Heart right ventricle (tissue), 16 donors: ENCODE measurements around the gene DNPEP. TPM values are rescaled to one million over a fixed set of nuclear protein-coding genes. Genes with fewer than 3 reads are reported as not detected.
A peak's percentile ranks its signal among the peaks of the same experiment; 100 is the strongest.

Experiments used
- ATAC-seq, 8 donors: fragments of 200-7000 bp; cut with Tn5 transposase; one replicate each; pipeline ENCODE4 v1.9.1; 2020; ENCODE audit warnings: mild to moderate bottlenecking in 8 of 8, moderate library complexity in 8 of 8, moderate number of reproducible peaks in 1 of 8
- DNase-seq, 2 donors: peaks; one replicate each; pipeline ENCODE4 v3.0.0-alpha.2; 2020
- H3K27ac ChIP-seq, 10 donors: fragments of 200-600 bp; sonication (generic) in 2 of 10; one replicate each; pipeline versions ENCODE4 v1.5.0 to v1.8.0; 2020 to 2022; ENCODE audit warnings: mild to moderate bottlenecking in 3 of 10
- H3K27me3 ChIP-seq, 7 donors: fragments of 200-600 bp; one replicate each; pipeline ENCODE4 v1.8.0; 2021 to 2022; ENCODE audit warnings: mild to moderate bottlenecking in 2 of 7
- H3K36me3 ChIP-seq, 9 donors: fragments of 200-600 bp; sonication (generic) in 1 of 9; one replicate each; pipeline versions ENCODE4 v1.5.0 to v1.8.0; 2020 to 2022; ENCODE audit warnings: mild to moderate bottlenecking in 2 of 9
- H3K4me1 ChIP-seq, 9 donors: fragments of 200-600 bp; sonication (generic) in 1 of 9; one replicate each; pipeline versions ENCODE4 v1.5.0 to v1.8.0; 2020 to 2022; ENCODE audit warnings: mild to moderate bottlenecking in 4 of 9
- H3K4me3 ChIP-seq, 10 donors: fragments of 200-600 bp; sonication (generic) in 2 of 10; one replicate each; pipeline versions ENCODE4 v1.5.0 to v1.8.0; 2020 to 2022; ENCODE audit warnings: mild to moderate bottlenecking in 7 of 10, moderate library complexity in 2 of 10
- H3K9me3 ChIP-seq, 11 donors: fragments of 200-600 bp in 10 of 11; sonication (generic) in 2 of 11; one replicate each; pipeline versions ENCODE4 v1.5.0 to v1.8.0; 2013 to 2022; ENCODE audit warnings: mild to moderate bottlenecking in 2 of 11, control low read depth in 1 of 11, moderate library complexity in 1 of 11
- WGBS, 2 donors: extraction: QIAGEN DNeasy Blood & Tissue Kit; methylation state at CpG; one replicate each; pipeline ENCODE4 v1.1.7; 2013; ENCODE audit warnings: inconsistent platforms in 1 of 2; 5-methylcytosine and 5-hydroxymethylcytosine counted together
- intact Hi-C, 10 donors: fragments of 100-400 bp; cut with DNase I; formaldehyde crosslinking; loops; one replicate each; pipeline versions ENCODE4 v1.11.1 to v1.14.2; 2022
- polyA plus RNA-seq, 2 donors: library from polyadenylated mRNA; stranded (reverse); fragments of 200-250 nt; gene quantifications; one replicate each; pipeline ENCODE4 v1.2.3, GENCODE V29; 2013
- total RNA-seq, 10 donors: library from RNA; stranded (reverse); fragmentation: NEBNext Ultra II Directional in 3 of 10; extraction: Animal tissue kit (Norgen Biotek cat#: 25700) in 3 of 10; gene quantifications; one replicate each; pipeline versions ENCODE4 v1.2.1 to v1.2.4, GENCODE V29; 2021 to 2023
- TF ChIP-seq, protein P1 (sequence below), 9 donors: fragments of 200-600 bp; sonication (generic) in 2 of 9; IDR thresholded peaks; one replicate each; pipeline versions ENCODE4 v1.5.0 to v1.8.0; 2021 to 2022; ENCODE audit warnings: antibody characterized with exemption in 9 of 9, mild to moderate bottlenecking in 5 of 9, moderate library complexity in 1 of 9
- donor health status: Arrhythmogenic right ventricular cardiomyopathy.
- donor health status: ischemic (EF 13 %, LVEDD 7.1; RV severe dilation, severe dysfunction).
- donor health status: healthy with polysubstance abuse.
- donor health status: DM: no; HTN: yes; CAD: no.
- donor health status: DM: no; HTN: no; CAD: no.
- donor health status: ischemic (EF 25% LVEDD 6.9; RV normal size, moderate dysfunction).
- donor health status: ischemic (EF 25% LVEDD 5.7; RV mildly dilated, moderate dysfunction).
- donor health status: healthy.
- donor health status: DM: yes; HTN: yes; CAD: no.
- donor health status: Ischemic cardiomyopathy.
- donor health status: ischemic (EF 35%, LVEDD 5.7; RV mildly dilated, moderate dysfunction).
- donor health status: nonischemic (EF 11% LVEDD 7.7; RV severe dilation, severe dysfunction).
- donor health status: DM: yes; HTN: yes; CAD: no.
- donor health status: PGD.
- donor health status: ischemic (EF 29% LVEDD 5.4; RV normal size, mild dysfunction).
- donor health status: nonischemic (EF 23%, LVEDD 6.1; RV moderate dilation, normal function).

Gene DNPEP
- total and polyA plus RNA-seq, 12 donors, result 56.1 to 110 (median 71.2) TPM

DNA sequence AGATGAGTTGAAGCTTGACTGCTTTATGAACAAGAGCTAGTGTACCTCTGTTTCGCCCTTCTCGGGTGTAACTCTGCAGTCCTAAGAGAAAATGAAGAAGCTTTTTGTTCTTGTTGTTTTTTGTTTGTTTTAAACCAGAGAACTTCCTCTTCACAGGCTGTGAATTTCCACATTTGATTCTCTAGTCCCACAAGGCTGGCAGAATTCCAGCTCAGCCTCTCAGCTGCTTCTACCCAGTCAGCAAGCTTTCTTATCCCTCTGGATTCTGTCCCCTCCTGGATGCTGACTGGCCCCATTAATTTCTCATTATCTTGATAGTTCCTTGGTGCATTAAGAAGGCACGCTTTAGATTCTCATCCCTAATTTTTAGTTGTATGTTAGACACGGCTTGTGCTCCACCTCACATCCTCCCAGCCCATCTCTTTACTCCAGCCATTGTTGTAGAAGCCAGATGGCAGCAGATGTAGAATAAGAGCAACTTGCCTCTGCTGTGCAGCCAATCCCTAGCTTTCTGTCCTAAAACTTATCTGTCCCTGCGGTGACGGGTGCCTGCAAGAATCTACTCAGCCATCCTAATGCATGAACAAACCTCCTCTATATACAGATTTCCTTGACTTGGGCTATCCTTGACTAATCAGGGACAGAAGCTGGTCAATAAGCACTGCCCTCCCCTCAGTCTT, 42.8 kb downstream of the DNPEP start:
- intact Hi-C loops, result no loop called here
- peak; percentile 21 to 38 for DNase-seq
- TF ChIP-seq, protein P1, sequence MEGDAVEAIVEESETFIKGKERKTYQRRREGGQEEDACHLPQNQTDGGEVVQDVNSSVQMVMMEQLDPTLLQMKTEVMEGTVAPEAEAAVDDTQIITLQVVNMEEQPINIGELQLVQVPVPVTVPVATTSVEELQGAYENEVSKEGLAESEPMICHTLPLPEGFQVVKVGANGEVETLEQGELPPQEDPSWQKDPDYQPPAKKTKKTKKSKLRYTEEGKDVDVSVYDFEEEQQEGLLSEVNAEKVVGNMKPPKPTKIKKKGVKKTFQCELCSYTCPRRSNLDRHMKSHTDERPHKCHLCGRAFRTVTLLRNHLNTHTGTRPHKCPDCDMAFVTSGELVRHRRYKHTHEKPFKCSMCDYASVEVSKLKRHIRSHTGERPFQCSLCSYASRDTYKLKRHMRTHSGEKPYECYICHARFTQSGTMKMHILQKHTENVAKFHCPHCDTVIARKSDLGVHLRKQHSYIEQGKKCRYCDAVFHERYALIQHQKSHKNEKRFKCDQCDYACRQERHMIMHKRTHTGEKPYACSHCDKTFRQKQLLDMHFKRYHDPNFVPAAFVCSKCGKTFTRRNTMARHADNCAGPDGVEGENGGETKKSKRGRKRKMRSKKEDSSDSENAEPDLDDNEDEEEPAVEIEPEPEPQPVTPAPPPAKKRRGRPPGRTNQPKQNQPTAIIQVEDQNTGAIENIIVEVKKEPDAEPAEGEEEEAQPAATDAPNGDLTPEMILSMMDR (IDR thresholded peaks at IDR 0.05), result peak in 1 of 9 donors; percentile 6
- Histone ChIP-seq H3K9me3 (no peaks in the 10 kb centered on the region), H3K27ac (peak overlapping the region in 1 of 10 donors; percentile 41), H3K4me1 (peaks cover 0 to 16% (median 0%) of the 10 kb centered on the region in 9 donors), H3K27me3 (peaks cover 0 to 28% (median 11%) of the 10 kb centered on the region in 7 donors), H3K36me3 (no peaks in the 10 kb centered on the region), H3K4me3 (no peak overlapping the region)
- WGBS, 2 donors, result 42 to 43% methylated on average over 6 of the region's 6 CpGs
- ATAC-seq, result peak in 4 of 8 donors; percentile 21 to 49 (median 34)

DNA sequence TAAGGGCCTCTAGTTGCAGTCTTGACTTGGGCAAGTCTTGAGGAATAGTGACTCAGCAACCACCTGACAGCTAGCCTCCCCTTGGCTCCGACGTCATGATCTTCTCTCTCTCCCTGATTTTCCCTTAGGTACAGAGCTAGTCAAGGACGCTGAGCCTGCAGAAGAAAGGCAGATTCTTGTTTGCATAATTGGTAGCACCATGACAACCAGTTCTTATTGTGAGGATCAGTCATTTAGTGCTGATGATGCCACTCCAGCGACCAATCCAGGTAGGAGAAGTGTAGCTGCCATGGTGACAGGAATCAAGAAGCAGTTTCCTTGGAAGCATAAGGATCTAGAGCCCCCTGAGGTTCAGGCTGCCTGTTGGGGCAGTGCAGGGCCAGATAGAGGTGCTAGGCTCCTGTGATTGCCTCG, 52.3 kb downstream of the DNPEP start:
- no peaks in the 10 kb centered on the region for H3K36me3 ChIP-seq
- no peak for ATAC-seq
- TF ChIP-seq, protein P1 (IDR thresholded peaks at IDR 0.05), result no peak
- no peak for DNase-seq
- peaks cover 0 to 15% (median 3%) of the 10 kb centered on the region in 11 donors for H3K9me3 ChIP-seq
- H3K27ac ChIP-seq, result no peak overlapping the region
- 31 to 50% methylated on average over 5 of the region's 5 CpGs for WGBS, 2 donors
- H3K4me1 ChIP-seq, result peaks cover 0 to 7% (median 0%) of the 10 kb centered on the region in 9 donors
- intact Hi-C loops, result no loop called here
- H3K4me3 ChIP-seq, result no peak overlapping the region
- H3K27me3 ChIP-seq, result peaks cover 0 to 83% (median 60%) of the 10 kb centered on the region in 7 donors

DNA sequence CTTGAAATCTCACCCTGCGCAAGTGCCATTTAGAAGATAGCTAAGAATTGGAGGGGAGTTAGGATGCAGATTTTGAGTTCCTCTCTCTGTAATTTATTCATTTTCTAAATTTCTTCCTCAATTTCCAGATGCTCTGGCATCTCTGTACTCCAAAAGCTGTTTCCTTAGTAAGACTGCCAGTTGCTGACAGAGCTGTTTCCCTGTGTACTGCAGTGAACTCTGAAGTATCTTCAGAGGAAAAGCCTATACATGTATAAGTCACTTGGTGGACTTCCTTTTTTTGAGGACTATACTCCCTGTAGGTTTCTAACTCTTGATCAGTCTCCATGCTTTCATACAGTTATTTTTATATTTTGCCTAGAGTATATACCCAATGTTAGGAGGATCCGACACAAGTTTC, 53.6 kb downstream of the DNPEP start:
- TF ChIP-seq, protein P1 (IDR thresholded peaks at IDR 0.05), result no peak
- ATAC-seq, result no peak
- DNase-seq, result no peak
- intact Hi-C loops, result no loop called here
- peaks cover 0 to 7% (median 0%) of the 10 kb centered on the region in 9 donors for H3K4me1 ChIP-seq
- no peak overlapping the region for H3K27ac ChIP-seq
- H3K36me3 ChIP-seq, result no peaks in the 10 kb centered on the region
- 72 to 95% methylated on average over 2 of the region's 2 CpGs for WGBS, 2 donors
- peaks cover 0 to 15% (median 0%) of the 10 kb centered on the region in 11 donors for H3K9me3 ChIP-seq
- H3K27me3 ChIP-seq, result peaks cover 0 to 86% (median 57%) of the 10 kb centered on the region in 7 donors
- no peak overlapping the region for H3K4me3 ChIP-seq

DNA sequence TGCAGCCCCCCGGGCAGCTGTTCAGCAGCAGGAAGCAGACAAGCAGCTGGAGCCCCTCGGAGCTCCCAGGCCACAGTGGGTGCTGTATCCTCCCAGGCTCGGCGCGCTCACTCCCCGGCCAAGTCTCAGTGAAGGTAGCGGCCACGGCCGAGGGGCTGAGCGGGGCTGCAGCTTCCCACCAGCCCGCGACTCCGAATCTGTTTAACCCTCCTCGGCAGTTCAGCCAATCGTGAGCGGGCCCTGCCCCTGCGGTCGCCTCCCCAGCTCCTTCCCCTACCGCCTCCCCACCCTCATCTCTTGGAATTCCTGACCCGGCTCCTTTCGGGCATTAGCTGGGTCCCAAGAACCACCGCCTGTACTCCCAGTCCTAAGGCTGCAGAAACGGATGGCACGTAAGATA, 55.2 kb downstream of the DNPEP start, which contains the start of gene RESP18:
Gene RESP18, minus strand, starts transcription at position 203 of the 400 bp plus-strand sequence.
- H3K27me3 ChIP-seq, result peaks cover 0 to 86% (median 57%) of the 10 kb centered on the region in 7 donors
- intact Hi-C loops, result no loop called here
- no peak for ATAC-seq

More for the DNA sequence above, 55.2 kb downstream of the DNPEP start, which contains the start of gene RESP18:
- TF ChIP-seq, protein P1 (IDR thresholded peaks at IDR 0.05), result no peak
- Histone ChIP-seq H3K9me3 (peaks cover 0 to 15% (median 0%) of the 10 kb centered on the region in 11 donors), H3K27ac (no peak within 1 kb of the TSS), H3K4me1 (peaks cover 0 to 7% (median 0%) of the 10 kb centered on the region in 9 donors), H3K4me3 (no peak within 1 kb of the TSS), H3K36me3 (no peaks in the 10 kb centered on the region)
- 3 to 5% methylated on average over 23 to 24 of the region's 24 CpGs for WGBS, 2 donors
- no peak for DNase-seq
